ENCODE data around the gene HAND1.

DNA sequence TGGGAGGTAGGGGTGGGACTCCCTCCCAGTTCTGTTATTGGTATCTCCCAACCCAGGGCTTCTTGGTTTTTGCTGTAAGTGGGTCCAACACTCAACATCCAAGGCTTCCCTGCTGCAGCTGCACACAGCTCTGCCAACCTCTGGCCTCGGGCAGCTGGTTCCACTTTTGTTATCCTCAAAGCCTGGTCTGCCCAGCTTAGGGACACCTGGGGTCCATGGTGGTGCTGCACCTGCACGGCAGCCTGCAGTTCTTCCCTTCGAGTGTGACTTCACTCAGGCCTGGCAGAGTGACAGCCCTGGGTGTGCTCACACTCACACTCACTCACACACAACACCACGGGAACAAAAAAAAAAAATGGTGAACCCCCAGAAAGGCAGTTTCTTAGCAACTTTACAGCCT is 47.6 kb downstream of the HAND1 start:
- TF ChIP-seq, protein P1, sequence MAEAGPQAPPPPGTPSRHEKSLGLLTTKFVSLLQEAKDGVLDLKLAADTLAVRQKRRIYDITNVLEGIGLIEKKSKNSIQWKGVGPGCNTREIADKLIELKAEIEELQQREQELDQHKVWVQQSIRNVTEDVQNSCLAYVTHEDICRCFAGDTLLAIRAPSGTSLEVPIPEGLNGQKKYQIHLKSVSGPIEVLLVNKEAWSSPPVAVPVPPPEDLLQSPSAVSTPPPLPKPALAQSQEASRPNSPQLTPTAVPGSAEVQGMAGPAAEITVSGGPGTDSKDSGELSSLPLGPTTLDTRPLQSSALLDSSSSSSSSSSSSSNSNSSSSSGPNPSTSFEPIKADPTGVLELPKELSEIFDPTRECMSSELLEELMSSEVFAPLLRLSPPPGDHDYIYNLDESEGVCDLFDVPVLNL (CRISPR knock-in tag; IDR thresholded peaks at IDR 0.05; ENCODE audit: low read depth), result no peak
- no peak for TF ChIP-seq EP300 (IDR thresholded peaks at IDR 0.05; ENCODE audit: low read length)
- TF ChIP-seq FOXA3 (CRISPR knock-in tag; conservative IDR thresholded peaks at IDR 0.05 in 1 of 2, IDR thresholded peaks at IDR 0.05 in 1 of 2), result no peak
- TF ChIP-seq, protein P2, sequence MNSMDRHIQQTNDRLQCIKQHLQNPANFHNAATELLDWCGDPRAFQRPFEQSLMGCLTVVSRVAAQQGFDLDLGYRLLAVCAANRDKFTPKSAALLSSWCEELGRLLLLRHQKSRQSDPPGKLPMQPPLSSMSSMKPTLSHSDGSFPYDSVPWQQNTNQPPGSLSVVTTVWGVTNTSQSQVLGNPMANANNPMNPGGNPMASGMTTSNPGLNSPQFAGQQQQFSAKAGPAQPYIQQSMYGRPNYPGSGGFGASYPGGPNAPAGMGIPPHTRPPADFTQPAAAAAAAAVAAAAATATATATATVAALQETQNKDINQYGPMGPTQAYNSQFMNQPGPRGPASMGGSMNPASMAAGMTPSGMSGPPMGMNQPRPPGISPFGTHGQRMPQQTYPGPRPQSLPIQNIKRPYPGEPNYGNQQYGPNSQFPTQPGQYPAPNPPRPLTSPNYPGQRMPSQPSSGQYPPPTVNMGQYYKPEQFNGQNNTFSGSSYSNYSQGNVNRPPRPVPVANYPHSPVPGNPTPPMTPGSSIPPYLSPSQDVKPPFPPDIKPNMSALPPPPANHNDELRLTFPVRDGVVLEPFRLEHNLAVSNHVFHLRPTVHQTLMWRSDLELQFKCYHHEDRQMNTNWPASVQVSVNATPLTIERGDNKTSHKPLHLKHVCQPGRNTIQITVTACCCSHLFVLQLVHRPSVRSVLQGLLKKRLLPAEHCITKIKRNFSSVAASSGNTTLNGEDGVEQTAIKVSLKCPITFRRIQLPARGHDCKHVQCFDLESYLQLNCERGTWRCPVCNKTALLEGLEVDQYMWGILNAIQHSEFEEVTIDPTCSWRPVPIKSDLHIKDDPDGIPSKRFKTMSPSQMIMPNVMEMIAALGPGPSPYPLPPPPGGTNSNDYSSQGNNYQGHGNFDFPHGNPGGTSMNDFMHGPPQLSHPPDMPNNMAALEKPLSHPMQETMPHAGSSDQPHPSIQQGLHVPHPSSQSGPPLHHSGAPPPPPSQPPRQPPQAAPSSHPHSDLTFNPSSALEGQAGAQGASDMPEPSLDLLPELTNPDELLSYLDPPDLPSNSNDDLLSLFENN (IDR thresholded peaks at IDR 0.05; ENCODE audit: low read depth in 2 of 2, low read length in 2 of 2), result no peak
- TF ChIP-seq SMC3 (conservative IDR thresholded peaks at IDR 0.05; ENCODE audit: insufficient read depth, low read depth, low read length), result no peak
